Activated CD8-positive, alpha-beta memory T cell treated with anti-CD3 and anti-CD28 coated beads for 24 hours (primary cell): ENCODE results near the gene SSX2IP.

ENCODE experiments used
- DNase-seq: peaks from one replicate; pipeline ENCODE4 v3.0.0-alpha.2; 2020

The SSX2IP gene

GRCh38 chr1:84705513-84705912, 15.3 kb upstream of the SSX2IP start:
- DNase-seq, result no peak

DNA sequence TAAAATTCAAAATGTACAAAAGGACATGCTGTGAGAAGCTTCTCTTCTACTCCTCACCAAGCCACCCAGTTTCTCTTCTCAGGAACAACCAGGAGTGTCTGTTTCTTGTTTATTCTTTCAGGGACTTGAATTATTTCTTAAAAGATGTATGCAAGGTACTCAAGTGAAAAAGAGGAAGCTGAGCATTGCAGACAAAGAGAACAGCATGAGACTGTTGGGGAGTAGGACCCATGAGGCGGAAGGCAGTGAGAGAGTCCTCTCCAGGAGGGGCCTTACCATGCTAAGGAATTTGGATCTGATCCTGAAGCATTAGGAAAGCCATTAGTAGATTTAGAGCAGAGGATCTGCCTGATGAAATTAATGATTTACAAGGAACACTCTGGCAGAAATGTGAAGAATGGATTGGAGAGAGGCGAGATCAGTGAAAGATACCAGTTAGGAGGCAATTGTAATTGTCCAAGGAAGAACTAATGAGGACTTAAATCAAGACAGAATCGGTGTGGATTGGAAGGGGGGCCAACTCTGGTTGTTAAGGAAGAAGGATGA, 14.7 kb upstream of the SSX2IP start:
- DNase-seq, result no peak

DNA sequence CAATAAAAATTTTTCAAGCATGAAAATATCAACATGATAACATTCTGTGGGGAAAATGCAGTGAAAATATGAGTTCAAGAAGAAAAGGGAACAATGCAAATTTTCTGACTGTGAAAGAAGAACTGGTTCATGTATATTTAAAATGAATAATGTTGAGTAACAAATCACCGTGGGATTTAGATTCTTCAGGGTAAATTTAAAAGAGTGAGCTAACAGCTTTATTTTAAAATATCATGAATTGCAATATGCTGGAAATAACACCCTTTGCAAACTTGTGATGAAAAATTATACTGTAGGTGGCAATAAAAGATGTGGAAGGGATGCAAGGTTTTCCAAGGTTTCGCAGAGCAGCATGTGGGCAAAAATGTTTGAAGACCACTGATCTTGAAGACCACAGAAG, 13.2 kb upstream of the SSX2IP start:
- DNase-seq, result no peak

DNA sequence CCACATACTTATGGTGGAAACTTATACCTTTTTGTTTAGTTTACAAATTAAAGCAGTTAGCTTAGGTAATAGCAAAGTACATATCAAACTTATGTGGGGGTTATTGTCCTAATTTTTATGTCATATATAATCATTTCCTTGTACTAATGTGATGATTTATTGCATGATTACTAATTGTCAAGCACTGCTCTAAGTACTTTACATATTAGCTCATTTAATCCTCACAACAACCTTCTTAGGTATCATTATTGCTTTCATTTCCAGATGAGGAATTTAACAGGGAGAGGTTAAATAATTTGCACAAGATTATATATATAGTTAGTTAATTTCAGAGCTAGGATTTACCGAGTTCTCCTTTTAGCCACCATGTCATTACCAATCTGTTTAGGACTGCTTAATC, 11.9 kb upstream of the SSX2IP start:
- DNase-seq, result no peak

DNA sequence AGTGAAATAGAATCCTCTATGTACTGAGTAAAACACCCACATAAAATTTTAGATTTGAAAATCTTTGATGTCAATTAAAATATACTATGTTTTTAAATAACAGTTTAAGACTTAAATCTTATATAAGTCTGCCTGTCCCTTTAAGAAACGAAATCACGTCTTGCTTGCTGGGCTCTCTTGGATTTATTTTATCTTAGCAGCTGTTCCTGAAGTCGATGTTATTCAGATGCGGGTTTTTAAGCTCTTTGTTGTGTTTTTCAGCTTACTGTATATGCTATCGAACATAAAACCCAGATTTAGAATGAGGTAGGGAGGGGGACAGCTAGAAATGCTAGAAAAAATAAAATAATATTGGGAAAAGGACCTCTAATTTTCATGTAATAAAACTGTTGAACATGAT, 11.1 kb upstream of the SSX2IP start:
- no peak for DNase-seq

- DNase-seq, result no peak
Measured at GRCh38 chr1:84700070-84700469, 9.8 kb upstream of the SSX2IP start.

DNA sequence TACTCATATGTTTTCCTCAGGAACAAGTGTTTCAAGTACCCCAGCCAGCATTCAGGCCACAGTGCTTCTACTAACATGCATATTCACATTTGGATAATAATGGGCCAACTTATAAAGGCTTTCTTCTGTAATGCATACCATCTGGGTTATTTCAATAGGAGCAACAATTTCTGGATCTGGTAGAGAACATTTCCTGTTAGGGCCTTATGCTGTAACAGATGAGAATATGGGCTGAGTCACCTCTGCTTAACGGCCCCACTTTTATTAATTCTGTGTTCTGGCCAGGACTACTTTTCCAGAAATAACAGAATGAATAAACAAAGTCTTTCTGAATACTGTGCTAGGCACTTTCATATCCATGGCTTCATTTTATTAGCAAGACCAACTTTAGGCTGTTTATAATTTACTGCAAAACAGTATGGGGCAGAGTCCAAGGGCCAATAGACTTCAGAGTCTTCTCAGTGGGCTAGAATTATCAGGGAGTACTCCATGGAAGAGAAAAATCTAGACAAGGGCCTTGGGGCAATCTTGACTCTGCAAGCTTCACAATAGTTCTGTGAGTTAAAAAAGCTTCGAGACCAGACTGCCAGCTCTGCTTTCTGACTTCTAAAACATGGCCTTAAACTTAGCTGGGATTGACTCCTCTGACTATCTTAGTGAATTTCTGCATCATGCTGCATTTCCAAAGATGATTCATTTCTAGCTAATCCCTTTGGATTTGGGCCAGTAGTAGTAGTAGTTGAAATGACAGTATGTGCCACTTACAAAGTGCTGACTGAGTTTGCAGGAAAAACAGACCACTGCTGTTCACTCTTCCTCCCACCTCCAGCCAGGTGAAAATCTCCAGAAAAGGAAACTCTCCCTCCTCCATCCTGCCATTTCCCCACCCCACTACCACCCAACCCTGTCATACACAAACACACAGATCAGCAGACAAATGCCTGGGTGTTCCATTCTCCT, 8.2 kb upstream of the SSX2IP start:
- DNase-seq, result no peak

DNA sequence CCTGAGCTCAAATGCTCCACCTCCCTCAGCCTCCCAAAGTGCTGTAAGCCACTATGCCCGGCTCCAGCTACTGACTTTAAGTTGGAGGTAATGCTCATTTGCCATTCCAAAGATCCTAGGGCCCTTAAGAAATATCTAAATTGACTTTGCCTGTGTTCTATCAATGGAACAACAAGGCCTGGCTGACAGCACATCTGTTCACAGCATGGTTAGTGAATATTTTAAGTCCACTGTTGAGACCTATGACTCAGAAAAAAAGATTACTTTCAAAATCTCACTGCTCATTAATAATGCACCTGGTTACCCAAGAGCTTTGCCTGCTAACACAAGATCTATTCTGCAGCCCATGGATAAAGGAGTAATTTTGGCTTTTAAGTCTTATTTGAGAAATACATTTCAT, 3.5 kb upstream of the SSX2IP start:
- no peak for DNase-seq

GRCh38 chr1:84693005-84693404, 2.7 kb upstream of the SSX2IP start:
- no peak for DNase-seq

GRCh38 chr1:84692391-84692790, 2.1 kb upstream of the SSX2IP start:
- no peak for DNase-seq

GRCh38 chr1:84691122-84691783, 992 bp upstream of the SSX2IP start:
- DNase-seq, result peak; percentile 59

- DNase-seq, result no peak
Measured at GRCh38 chr1:84689514-84690396, 506 bp downstream of the SSX2IP start.

DNA sequence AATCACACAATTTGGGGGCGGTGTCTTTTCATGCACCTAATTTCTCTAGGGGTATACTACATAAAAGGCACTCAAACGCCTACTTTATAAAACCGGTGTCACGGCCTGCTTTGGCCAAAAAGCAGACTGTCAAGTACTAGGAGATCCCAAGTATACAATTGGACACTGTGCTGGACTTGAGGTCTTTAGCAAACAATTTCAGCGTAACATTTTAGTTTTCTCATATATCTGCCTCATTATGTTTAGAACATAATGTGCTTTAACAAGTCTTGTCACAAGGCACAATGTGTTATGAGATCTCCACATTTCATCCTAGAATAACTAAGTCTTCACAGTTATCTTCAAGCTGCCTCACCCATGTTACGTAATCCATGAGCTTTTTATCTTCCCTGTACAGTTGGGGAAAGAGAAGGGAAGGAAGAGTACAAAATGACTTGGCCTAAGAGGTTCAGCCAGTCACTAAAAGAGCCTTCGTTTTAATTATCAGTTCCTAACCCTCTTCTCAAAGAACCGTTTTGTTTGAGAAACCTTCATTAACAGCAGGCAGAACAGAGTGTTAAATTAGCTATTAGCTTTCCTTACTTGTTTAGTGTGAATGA, 1.7 kb downstream of the SSX2IP start:
- DNase-seq, result no peak

- DNase-seq, result no peak
Measured at GRCh38 chr1:84687714-84688462, 2.4 kb downstream of the SSX2IP start.

DNA sequence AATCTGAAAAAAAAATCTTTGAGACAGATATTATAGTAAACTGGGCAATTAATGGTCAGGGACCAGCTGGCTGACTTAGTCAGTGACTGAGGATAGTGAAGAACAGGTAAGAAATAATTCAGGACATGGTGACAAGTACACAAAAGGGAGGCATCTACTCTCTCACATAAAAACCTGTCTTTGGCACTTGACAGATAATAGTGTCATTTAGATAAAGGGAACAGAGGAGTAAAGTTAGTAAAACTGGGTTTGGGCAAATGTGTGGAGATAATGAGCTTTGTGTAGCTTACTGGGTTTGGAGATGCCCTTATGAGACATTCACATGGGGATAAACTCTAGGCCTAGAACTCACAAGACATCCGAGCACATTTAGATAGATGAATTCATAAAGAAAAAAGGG, 4.0 kb downstream of the SSX2IP start:
- no peak for DNase-seq

- DNase-seq, result no peak
Measured at GRCh38 chr1:84683508-84683907, 6.8 kb downstream of the SSX2IP start.

GRCh38 chr1:84682047-84682446, 8.2 kb downstream of the SSX2IP start:
- DNase-seq, result no peak

DNA sequence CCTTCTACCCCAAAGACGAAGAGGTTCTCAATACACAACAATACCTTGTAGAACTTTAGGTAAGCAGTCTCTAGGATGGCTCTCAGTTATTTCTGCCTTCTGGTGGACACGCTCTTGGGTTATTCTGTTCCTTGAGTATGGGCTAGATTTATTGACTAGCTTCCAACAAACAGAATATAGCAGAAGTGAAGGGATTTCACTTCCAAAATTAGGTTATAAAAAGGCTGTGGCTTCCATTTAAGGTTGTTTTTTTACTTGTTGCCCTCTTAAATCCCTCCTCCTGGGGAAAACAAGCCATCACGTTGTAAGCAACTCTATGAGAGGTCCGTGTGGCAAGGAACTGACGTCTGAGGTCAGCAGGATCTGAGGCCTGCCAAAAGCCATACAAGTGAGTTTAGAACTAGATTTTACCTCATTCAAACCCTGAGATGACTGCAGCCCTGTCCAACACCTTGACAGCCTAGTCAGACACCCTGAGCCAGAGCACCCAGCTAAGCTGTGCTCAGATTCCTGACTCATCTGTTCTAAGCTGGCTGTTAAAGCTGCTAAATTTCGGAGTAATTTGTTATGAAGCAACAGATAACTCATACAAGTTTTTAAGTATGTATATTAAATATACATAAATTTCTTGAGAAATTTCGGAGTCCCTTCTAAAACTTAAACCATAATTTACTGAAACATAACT, 12.7 kb downstream of the SSX2IP start:
- DNase-seq, result no peak

GRCh38 chr1:84675631-84676030, 14.6 kb downstream of the SSX2IP start:
- DNase-seq, result no peak

GRCh38 chr1:84675106-84675505, 15.2 kb downstream of the SSX2IP start:
- DNase-seq, result no peak

GRCh38 chr1:84674705-84675104, 15.6 kb downstream of the SSX2IP start:
- no peak for DNase-seq
